Sciatic nerve (tissue), 2 donors: Measurements from ENCODE around the gene CHAC2. TPM values are rescaled to one million over a fixed set of nuclear protein-coding genes. Genes with fewer than 3 reads are reported as not detected.

Experiments
- ATAC-seq: fragments of 200-7000 bp; cut with Tn5 transposase; one replicate; pipeline ENCODE4 v1.9.1; 2020; ENCODE audit warnings: mild to moderate bottlenecking, moderate library complexity
- DNase-seq: peaks from one replicate; pipeline ENCODE4 v3.0.0-alpha.2; 2020; ENCODE audit warnings: low spot score
- intact Hi-C: fragments of 100-400 bp; cut with DNase I; formaldehyde crosslinking; loops from one replicate; pipeline ENCODE4 v1.14.2; 2022
- total RNA-seq: library from RNA; stranded (reverse); fragmentation: NEBNext Ultra II Directional; extraction: Animal tissue kit (Norgen Biotek cat#: 25700); gene quantifications from one replicate; pipeline ENCODE4 v1.2.1, GENCODE V29; 2021
- donor health status: DM: no; HTN: no; CAD: no.
- donor health status: DM: no; HTN: no; CAD: no.

Gene CHAC2
- total RNA-seq, 1 donor from 2014 or later = 0.80 TPM

- ATAC-seq (no peak), DNase-seq (no peak)
- intact Hi-C loops = no loop called here
Measured at GRCh38 chr2:53769318-53769945, 1.8 kb downstream of the CHAC2 start.

GRCh38 chr2:53770264-53770663, 2.7 kb downstream of the CHAC2 start:
- ATAC-seq (no peak), DNase-seq (no peak)
- intact Hi-C loops = no loop called here

GRCh38 chr2:53777134-53777533, 9.5 kb downstream of the CHAC2 start:
- ATAC-seq = no peak
- intact Hi-C loops = no loop called here
- DNase-seq = no peak

GRCh38 chr2:53778536-53779162, 11.0 kb downstream of the CHAC2 start:
- intact Hi-C loops = no loop called here
- DNase-seq (no peak), ATAC-seq (no peak)

- no peak for DNase-seq
- intact Hi-C loops = no loop called here
- ATAC-seq = no peak
Measured at GRCh38 chr2:53780056-53780455, 12.5 kb downstream of the CHAC2 start.

GRCh38 chr2:53782676-53783075, 15.1 kb downstream of the CHAC2 start:
- intact Hi-C loops = no loop called here
- no peak for DNase-seq
- no peak for ATAC-seq

- DNase-seq = no peak
- intact Hi-C loops = no loop called here
- ATAC-seq = no peak
Measured at GRCh38 chr2:53784436-53784835, 16.8 kb downstream of the CHAC2 start.

GRCh38 chr2:53785366-53785765, 17.8 kb downstream of the CHAC2 start:
- ATAC-seq (no peak), DNase-seq (no peak)
- intact Hi-C loops = no loop called here

GRCh38 chr2:53786352-53786704, 18.7 kb downstream of the CHAC2 start:
- ATAC-seq (peak; percentile 47), DNase-seq (no peak)
- intact Hi-C loops = no loop called here

GRCh38 chr2:53786705-53787613, 19.4 kb downstream of the CHAC2 start, which contains the start of the genes ASB3 and ERLEC1:
Gene ASB3 (minus strand): TSS chr2:53786953. CDS start chr2:53765572, 21,381 bp downstream.
Gene ERLEC1 (plus strand): TSS chr2:53787044. CDS start chr2:53787211, 167 bp downstream.
- DNase-seq (peak; percentile 92), ATAC-seq (peak; percentile 99)
- intact Hi-C loops = no loop called here

GRCh38 chr2:53787614-53788289, 20.1 kb downstream of the CHAC2 start:
- no peak for DNase-seq
- intact Hi-C loops = no loop called here
- peak; percentile 11 for ATAC-seq

- ATAC-seq (no peak), DNase-seq (no peak)
- intact Hi-C loops = no loop called here
Measured at GRCh38 chr2:53793261-53793660, 25.7 kb downstream of the CHAC2 start.

GRCh38 chr2:53793821-53794220, 26.2 kb downstream of the CHAC2 start:
- no peak for DNase-seq
- intact Hi-C loops = no loop called here
- ATAC-seq = no peak

GRCh38 chr2:53801547-53801946, 33.9 kb downstream of the CHAC2 start:
- intact Hi-C loops = no loop called here
- no peak for DNase-seq
- no peak for ATAC-seq

- ATAC-seq (no peak), DNase-seq (no peak)
- intact Hi-C loops = no loop called here
Measured at GRCh38 chr2:53802617-53803151, 35.1 kb downstream of the CHAC2 start.

- intact Hi-C loops = no loop called here
- no peak for DNase-seq
- no peak for ATAC-seq
Measured at GRCh38 chr2:53811601-53812000, 44.0 kb downstream of the CHAC2 start.

GRCh38 chr2:53813151-53813550, 45.5 kb downstream of the CHAC2 start:
- intact Hi-C loops = no loop called here
- no peak for DNase-seq
- no peak for ATAC-seq

- DNase-seq (no peak), ATAC-seq (no peak)
- intact Hi-C loops = no loop called here
Measured at GRCh38 chr2:53818854-53819435, 51.3 kb downstream of the CHAC2 start.

GRCh38 chr2:53819634-53820033, 52.0 kb downstream of the CHAC2 start:
- no peak for DNase-seq
- no peak for ATAC-seq
- intact Hi-C loops = no loop called here
